Vagina (tissue), 2 donors: ENCODE data around the gene SDK2. TPM values are rescaled to one million over a fixed set of nuclear protein-coding genes. Genes with fewer than 3 reads are reported as not detected.
A peak's percentile ranks its signal among the peaks of the same experiment; 100 is the strongest.

ENCODE experiments used
- DNase-seq, 2 donors: peaks; one replicate each; pipeline ENCODE4 v3.0.0-alpha.2; 2017; ENCODE audit errors: extremely low spot score in 2 of 2
- H3K27ac ChIP-seq: fragments of 200-600 bp; sonication (generic); one replicate; pipeline ENCODE4 v1.5.1; 2019
- H3K27me3 ChIP-seq: fragments of 200-600 bp; sonication (generic); one replicate; pipeline ENCODE4 v1.5.1; 2019
- H3K36me3 ChIP-seq, 2 donors: fragments of 200-600 bp; sonication (generic); one replicate each; pipeline ENCODE4 v1.5.1; 2017 to 2019
- H3K4me1 ChIP-seq: fragments of 200-600 bp; sonication (generic); one replicate; pipeline ENCODE4 v1.5.1; 2019
- H3K4me3 ChIP-seq, 2 donors: fragments of 200-600 bp; sonication (generic); 1 replicate in 1 of 2; 2 replicates in 1 of 2; pipeline ENCODE4 v1.5.1; 2016 to 2019
- H3K9me3 ChIP-seq: fragments of 200-600 bp; sonication (generic); one replicate; pipeline ENCODE4 v1.5.1; 2019
- CTCF ChIP-seq, 3 experiments: fragments of 450-650 bp in 2 of 3; fragments of 200-600 bp in 1 of 3; sonication (generic) in 1 of 3; IDR thresholded peaks; one replicate each; pipeline ENCODE4 v1.5.1; 2017 to 2019; ENCODE audit warnings: antibody characterized with exemption in 3 of 3, mild to moderate bottlenecking in 2 of 3, moderate library complexity in 2 of 3
- POLR2A ChIP-seq, 2 donors: fragments of 450-650 bp; IDR thresholded peaks; one replicate each; pipeline ENCODE4 v1.6.1; 2017; ENCODE audit warnings: antibody characterized with exemption in 2 of 2, mild to moderate bottlenecking in 2 of 2, moderate library complexity in 2 of 2
- POLR2AphosphoS5 ChIP-seq, 2 donors: sonication (generic); formaldehyde crosslinking; IDR thresholded peaks; one replicate each; pipeline ENCODE4 v1.9.0; 2017; ENCODE audit warnings: antibody characterized with exemption in 2 of 2, mild to moderate bottlenecking in 2 of 2, low read depth in 1 of 2; ENCODE audit not compliant: insufficient read depth in 1 of 2
- intact Hi-C: fragments of 100-400 bp; cut with DNase I; formaldehyde crosslinking; loops from one replicate; pipeline ENCODE4 v1.15.1; 2023
- total RNA-seq: library from RNA; depleted of rRNA; stranded (reverse); fragments of >200 nt; gene quantifications from one replicate; pipeline ENCODE4 v1.2.3, GENCODE V29; 2016

The SDK2 gene
- total RNA-seq, 1 donor from 2014 or later: 1.7 TPM

DNA sequence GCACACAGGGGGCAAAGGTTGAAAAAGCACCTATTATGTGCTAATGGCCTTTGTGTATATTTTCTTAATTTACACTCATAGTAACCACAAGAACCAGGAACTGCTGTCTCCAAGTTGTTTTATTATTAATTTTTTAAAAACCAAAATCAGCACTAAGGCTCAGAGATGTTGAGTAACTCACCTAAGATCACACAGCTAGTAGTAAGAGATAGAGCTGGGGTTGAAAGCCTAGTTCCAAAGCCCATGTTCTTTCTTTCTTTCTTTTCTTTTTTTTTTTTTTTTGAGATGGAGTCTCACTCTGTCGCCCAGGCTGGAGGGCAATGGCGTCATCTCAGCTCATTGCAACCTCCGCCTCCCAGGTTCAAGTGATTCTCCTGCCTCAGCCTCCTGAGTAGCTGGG, 75.3 kb downstream of the SDK2 start:
- DNase-seq: no peak
- TF ChIP-seq POLR2A (IDR thresholded peaks at IDR 0.05): no peak
- no peak for TF ChIP-seq CTCF (IDR thresholded peaks at IDR 0.05)
- TF ChIP-seq POLR2AphosphoS5 (IDR thresholded peaks at IDR 0.05; ENCODE audit: insufficient read depth in 1 of 2, low read depth in 1 of 2): no peak
- H3K9me3 ChIP-seq: no peaks in the 10 kb centered on the region
- no peaks in the 10 kb centered on the region for H3K36me3 ChIP-seq
- H3K4me3 ChIP-seq: no peak overlapping the region
- H3K4me1 ChIP-seq: no peaks in the 10 kb centered on the region
- H3K27me3 ChIP-seq: no peaks in the 10 kb centered on the region
- H3K27ac ChIP-seq: no peak overlapping the region
- intact Hi-C loops: no loop called here

- Histone ChIP-seq H3K27ac (no peak overlapping the region), H3K4me3 (no peak overlapping the region), H3K9me3 (no peaks in the 10 kb centered on the region), H3K36me3 (no peaks in the 10 kb centered on the region), H3K27me3 (no peaks in the 10 kb centered on the region), H3K4me1 (no peaks in the 10 kb centered on the region)
- intact Hi-C loops: no loop called here
- TF ChIP-seq CTCF (IDR thresholded peaks at IDR 0.05): no peak
- no peak for TF ChIP-seq POLR2A (IDR thresholded peaks at IDR 0.05)
- TF ChIP-seq POLR2AphosphoS5 (IDR thresholded peaks at IDR 0.05; ENCODE audit: insufficient read depth in 1 of 2, low read depth in 1 of 2): no peak
- DNase-seq: no peak
Measured at GRCh38 chr17:73566905-73567782, 77.1 kb downstream of the SDK2 start.

DNA sequence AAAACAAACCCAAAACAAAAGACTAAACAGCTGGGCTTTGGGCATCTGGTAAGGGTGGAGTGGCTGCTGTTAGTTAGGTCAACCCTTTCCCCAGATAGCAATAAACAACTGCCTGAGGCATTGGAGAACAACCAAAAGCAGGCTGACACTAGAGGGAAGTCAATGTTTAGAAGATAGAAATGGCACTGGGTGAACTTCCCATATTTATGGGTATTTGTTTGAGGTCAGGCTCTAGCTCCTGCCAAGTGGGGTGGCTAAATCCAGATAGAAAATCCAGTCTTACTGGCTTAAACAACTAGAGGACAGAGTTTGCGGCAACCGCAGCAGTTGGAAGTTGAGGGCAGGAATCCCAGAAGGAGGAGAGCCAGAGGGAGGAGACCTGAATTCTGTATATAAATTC, 79.4 kb downstream of the SDK2 start:
- Histone ChIP-seq H3K9me3 (no peaks in the 10 kb centered on the region), H3K4me3 (no peak overlapping the region), H3K27ac (no peak overlapping the region), H3K27me3 (no peaks in the 10 kb centered on the region), H3K4me1 (peaks cover 2% of the 10 kb centered on the region), H3K36me3 (no peaks in the 10 kb centered on the region)
- intact Hi-C loops: no loop called here
- TF ChIP-seq CTCF (IDR thresholded peaks at IDR 0.05) (no peak), POLR2A (IDR thresholded peaks at IDR 0.05) (no peak), POLR2AphosphoS5 (IDR thresholded peaks at IDR 0.05; ENCODE audit: insufficient read depth in 1 of 2, low read depth in 1 of 2) (no peak)
- no peak for DNase-seq

DNA sequence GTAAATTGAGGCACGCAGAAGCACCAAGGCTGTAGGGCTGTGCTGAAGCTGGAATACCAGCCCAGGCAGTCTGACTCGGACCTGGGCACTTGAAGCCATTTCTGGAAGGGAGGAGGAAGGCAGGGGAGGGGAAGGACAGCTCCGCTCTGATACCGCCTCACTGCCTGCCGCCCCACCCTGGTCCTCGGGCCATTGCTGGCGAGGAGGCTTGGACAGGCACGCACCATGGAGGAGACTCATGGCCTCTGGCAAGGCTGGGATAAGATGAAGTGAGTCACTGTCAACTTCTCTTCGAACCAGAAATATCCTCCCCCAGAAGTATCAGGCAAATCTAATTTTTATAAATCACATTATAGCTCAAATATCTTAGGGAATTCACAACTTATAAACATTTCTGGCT, 81.3 kb downstream of the SDK2 start:
- Histone ChIP-seq H3K9me3 (no peaks in the 10 kb centered on the region), H3K27ac (peak overlapping the region; percentile 15), H3K4me1 (peaks cover 17% of the 10 kb centered on the region), H3K27me3 (no peaks in the 10 kb centered on the region), H3K4me3 (no peak overlapping the region), H3K36me3 (no peaks in the 10 kb centered on the region)
- DNase-seq: no peak
- no peak for TF ChIP-seq POLR2A (IDR thresholded peaks at IDR 0.05)
- no peak for TF ChIP-seq POLR2AphosphoS5 (IDR thresholded peaks at IDR 0.05; ENCODE audit: insufficient read depth in 1 of 2, low read depth in 1 of 2)
- TF ChIP-seq CTCF (IDR thresholded peaks at IDR 0.05): no peak
- intact Hi-C loops: no loop called here

DNA sequence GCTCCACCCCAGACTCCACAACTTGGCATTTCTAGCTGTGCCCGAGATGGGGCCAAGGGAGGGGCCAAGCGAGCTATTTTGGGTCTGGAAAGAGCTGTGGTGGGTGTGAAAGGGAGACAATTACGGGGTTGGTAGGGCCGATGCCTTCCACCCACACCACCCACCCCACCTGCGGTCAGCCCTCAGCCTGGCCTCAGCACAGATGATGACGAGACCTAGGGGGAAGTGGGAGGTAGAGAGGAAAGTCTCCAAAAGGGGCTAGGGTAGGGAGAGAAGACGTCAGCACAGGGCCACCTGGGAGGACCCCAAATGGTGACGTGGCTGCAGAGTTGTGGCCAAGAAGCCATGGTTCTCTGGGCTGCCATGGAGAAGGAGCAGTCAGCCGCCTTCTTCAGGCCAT, 83.1 kb downstream of the SDK2 start:
- DNase-seq: no peak
- no peaks in the 10 kb centered on the region for H3K9me3 ChIP-seq
- peaks cover 17% of the 10 kb centered on the region for H3K4me1 ChIP-seq
- intact Hi-C loops: no loop called here
- no peak overlapping the region for H3K4me3 ChIP-seq
- H3K27ac ChIP-seq: no peak overlapping the region
- H3K36me3 ChIP-seq: no peaks in the 10 kb centered on the region
- TF ChIP-seq POLR2A (IDR thresholded peaks at IDR 0.05) (no peak), CTCF (IDR thresholded peaks at IDR 0.05) (no peak), POLR2AphosphoS5 (IDR thresholded peaks at IDR 0.05; ENCODE audit: insufficient read depth in 1 of 2, low read depth in 1 of 2) (no peak)
- H3K27me3 ChIP-seq: no peaks in the 10 kb centered on the region
